ENCODE measurements around the gene BCR.

BCR gene

GRCh38 chr22:23233084-23233531 is 52.8 kb downstream of the BCR start:
- no peak for DNase-seq

DNA sequence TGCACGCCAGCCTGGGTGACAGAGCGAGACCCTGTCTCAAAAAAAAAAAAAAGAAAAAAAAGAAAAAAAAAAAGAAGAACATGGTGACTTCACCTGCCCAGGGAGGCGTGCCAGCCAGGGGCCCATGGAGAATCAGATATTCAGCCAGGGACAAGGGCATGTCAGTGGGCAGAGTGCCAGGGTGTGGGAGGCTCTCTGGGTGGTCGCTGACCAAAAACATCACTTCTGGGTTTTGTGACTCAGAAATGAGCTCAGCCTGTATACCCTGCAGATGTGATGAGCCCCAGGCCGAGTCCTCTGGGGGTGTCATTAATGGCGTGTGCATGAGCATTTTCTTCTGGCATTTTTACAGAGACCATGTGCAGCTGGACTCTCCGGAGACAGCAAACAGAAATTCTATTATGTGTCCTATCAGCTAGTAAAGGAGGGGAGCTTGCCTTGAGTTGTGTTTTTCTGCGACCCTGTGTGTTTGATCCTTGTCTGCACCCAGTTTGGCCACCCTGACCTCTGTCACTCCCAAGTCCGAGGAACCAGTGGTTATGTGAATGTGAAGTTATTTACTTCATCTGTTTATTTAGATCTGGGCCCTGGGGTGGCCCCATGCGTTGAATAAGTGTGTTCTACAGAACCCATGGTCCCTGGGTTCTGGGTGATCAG is 53.6 kb downstream of the BCR start:
- DNase-seq: no peak

GRCh38 chr22:23234409-23235161 is 54.3 kb downstream of the BCR start:
- no peak for DNase-seq

- DNase-seq: no peak
Observed at GRCh38 chr22:23235425-23235824, 55.1 kb downstream of the BCR start.

- no peak for DNase-seq
Observed at GRCh38 chr22:23236026-23236425, 55.7 kb downstream of the BCR start.

GRCh38 chr22:23236440-23237184 is 56.3 kb downstream of the BCR start:
- DNase-seq: no peak

- DNase-seq: peak; percentile 53
Observed at GRCh38 chr22:23237201-23237798, 57.0 kb downstream of the BCR start.

- DNase-seq: no peak
Observed at GRCh38 chr22:23237841-23238240, 57.5 kb downstream of the BCR start.

GRCh38 chr22:23238707-23239106 is 58.4 kb downstream of the BCR start:
- no peak for DNase-seq

GRCh38 chr22:23239429-23239828 is 59.1 kb downstream of the BCR start:
- no peak for DNase-seq

- DNase-seq: no peak
Observed at GRCh38 chr22:23240639-23241389, 60.5 kb downstream of the BCR start.

DNA sequence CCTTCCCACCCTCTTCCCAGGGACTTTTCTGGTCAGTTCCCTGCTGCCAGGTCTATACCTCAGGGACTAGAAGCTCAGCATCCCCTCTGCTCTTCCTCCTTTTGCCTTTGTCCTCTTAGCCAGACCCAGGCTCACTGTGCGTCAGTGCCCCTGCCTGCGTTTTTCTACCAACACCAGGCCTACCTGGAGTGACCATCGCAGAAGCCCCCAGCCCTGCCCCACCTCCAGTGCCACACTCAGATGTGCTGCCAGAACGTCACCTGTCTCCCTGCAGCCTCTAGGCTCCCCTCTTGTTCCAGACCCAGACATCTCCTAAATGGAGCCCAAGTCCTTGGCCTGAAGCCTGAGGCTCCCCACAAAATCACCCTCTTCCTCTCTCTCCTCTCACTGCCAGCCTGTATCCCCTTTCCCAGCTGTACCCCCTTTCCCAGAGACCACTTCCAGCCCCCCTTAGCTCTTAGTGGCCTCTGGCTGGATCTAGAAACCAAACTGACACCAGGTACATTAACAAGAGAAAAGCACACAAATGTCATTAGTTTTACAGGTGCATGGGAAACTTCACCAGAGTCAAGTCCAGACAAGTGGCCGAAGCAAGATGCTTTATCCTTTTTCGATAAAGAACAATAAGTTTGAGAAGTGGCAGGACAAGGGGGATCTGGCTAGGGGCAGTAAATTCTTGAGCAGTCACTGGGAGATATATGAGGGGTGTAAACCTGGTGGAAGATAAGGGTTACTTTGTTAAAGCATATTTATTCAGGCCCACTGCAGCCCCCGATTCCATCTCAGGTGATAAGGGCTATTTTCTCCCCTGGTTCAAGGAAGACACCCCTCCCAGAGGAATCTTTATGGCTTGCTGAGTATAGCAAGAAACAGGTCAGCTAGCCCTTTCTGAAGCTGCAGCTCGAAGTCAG is 61.5 kb downstream of the BCR start:
- no peak for DNase-seq

- no peak for DNase-seq
Observed at GRCh38 chr22:23242473-23243001, 62.2 kb downstream of the BCR start.

DNA sequence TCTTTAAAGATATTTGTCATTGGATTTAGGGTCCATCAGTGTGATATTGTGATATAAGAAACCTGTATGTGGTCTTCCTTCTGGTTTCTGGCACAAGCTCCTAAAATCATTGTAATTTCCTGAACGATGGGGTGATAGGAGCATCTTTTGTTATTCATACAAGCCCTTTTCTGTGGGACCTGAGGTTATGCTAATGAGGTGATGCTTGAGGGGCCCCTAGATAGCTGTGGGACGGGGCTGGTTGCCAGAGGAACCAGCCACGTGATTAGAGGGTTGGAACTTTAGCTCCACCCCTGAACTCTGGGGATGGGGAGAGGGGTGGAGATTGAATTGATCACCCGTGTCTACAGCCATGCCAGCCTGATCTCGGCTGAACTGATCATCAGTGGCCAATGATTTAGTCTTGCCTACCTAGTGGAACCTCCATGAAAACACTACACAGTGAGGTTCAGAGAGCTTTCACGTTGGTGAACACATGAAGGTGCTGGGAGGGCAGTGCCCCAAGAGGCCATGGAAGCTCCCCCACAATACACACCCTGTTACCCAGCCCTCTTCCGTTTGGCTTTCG is 62.8 kb downstream of the BCR start:
- DNase-seq: no peak

- DNase-seq: no peak
Observed at GRCh38 chr22:23243859-23244689, 63.8 kb downstream of the BCR start.

- no peak for DNase-seq
Observed at GRCh38 chr22:23244690-23245044, 64.4 kb downstream of the BCR start.

DNA sequence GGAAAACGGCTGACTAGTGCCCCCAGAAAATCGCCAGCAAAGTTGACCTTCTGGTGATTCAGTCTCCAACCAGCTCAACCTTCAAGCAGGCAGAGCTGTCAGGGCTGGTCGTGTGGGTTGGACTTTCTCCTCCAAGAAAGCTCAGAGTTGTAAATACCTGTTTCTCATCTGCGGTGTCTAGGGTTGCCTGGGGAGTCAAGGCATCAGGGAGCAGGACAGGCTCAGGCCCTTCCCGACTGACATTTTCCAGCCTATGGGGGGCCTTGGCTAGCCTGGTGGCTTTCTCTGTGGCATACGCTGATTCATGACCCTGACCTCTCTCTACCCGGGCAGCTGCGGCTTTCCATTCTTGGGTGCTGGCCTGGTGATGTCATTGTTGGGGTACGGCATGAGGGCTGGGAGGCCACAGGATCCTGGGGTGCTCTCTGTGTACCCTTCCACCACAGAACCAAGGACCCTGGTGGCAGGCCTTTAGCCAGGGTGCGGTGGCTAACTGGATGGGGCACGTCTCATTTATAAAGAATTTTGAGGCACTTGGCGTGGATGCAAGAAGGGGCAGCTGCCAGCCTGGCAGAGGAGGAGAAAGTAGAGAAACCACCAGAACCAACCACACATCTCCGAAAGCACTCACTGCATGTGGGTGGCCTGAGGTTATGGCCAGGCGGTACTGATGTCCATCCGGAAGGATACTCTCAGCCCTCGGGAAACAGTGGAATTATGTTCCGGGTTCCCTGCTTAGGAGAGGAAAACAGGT is 64.9 kb downstream of the BCR start:
- no peak for DNase-seq

DNA sequence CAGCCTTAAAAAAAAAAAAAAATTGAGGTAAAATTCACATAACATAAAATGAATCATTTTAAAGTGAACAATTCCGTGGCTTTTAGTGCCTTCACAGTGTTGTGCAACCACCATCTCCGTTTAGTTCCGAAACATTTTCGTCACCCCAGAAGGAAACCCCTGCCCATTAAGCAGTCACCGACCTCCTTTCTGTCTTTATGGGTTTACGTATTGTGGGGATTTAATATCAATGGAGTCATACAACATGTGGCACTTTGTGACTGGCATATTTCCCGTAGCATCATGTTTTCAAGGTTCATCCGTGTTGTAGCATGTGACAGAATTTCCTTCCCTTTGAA is 65.5 kb downstream of the BCR start:
- DNase-seq: no peak

DNA sequence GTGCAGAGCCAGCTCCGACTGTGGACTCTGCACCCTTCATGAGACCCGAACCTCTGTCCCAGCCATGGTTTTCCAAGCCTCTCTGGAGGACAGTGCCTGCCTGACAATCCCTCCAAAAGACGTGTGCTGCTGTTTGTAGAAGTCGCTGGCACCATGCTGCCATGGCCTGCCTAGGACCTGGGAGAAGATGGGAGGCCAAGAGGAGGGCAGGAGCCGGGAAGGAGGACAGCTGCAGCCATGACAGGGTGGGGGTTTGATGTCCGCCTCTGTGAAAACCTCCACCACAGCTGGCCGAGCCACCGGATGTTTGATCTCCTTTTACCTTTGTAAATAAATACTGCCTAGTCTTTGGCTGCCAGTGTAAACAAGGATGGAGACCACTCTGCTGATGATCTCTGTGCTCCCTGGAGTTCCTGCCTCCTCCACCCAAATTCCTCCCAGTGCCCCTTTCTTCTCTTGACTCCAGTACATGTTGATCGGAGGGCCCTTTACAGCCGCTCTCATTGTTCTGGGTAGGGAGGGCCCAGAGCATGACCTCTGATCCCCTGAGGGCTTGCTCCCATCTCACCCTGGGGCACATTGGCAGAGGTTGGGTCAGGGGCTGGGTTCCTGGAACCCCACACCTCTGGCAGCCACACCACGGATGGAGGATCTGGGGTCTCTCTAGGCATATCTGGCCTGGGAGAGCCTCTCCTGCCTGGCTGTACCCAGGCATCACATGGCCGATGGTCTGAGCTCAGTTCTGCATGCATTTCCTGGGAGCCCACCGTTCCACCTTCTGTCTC is 66.9 kb downstream of the BCR start:
- DNase-seq: peak; percentile 11

Data from NCI-H774 (cell line).